HG03095 (cell line): ENCODE results near the gene ING1.

Experiments
- ATAC-seq: cut with Tn5 transposase; IDR thresholded peaks from one replicate; pipeline ENCODE4 v1.9.1; 2021; ENCODE audit warnings: moderate library complexity; ENCODE audit not compliant: unreplicated experiment

The ING1 gene

GRCh38 chr13:110769097-110769496 lies 55.6 kb downstream of the ING1 start:
- no peak for ATAC-seq

DNA sequence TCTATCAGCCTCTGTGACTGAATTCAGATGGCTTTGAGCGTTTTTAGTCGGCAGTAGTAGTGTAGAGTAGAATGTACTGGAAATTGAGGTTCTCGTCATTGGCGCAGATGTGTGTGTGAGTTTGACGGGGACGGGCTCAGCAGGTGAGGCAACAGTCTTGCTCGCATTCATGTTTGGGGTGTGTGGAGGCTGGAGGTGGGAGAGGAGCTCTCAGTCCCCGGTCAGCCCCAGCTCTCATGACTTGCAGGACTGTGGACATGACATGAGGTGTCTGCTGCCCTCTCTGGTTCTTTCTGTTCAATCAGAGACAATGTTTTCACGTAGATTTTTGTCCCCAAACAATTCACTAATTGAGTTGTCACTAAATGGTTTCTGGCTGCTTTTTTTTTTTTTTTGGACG lies 57.2 kb downstream of the ING1 start:
- no peak for ATAC-seq

DNA sequence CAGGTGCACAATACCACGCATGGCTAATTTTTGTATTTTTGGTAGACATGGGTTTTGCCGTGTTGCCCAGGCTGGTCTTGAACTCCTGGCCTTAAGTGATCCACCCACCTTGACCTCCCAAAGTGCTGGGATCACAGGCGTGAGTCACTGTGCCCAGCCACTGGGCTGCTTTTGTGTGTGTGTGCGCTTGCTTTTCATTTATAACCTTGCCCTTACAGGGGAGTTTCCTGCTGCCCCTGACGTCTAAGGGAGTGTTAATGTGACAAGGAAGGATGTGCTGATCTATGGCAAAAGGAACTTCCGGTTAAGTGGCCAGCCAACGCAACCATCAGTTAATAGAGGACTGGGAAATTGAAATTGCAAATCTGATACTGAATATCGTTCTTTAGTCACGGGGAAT lies 57.7 kb downstream of the ING1 start:
- no peak for ATAC-seq

GRCh38 chr13:110772091-110772984 lies 58.8 kb downstream of the ING1 start:
- no peak for ATAC-seq
